Vagina (tissue), 2 donors: ENCODE results near the gene ZCWPW1.

ENCODE experiments used
- CTCF ChIP-seq, 3 experiments: fragments of 450-650 bp in 2 of 3; fragments of 200-600 bp in 1 of 3; sonication (generic) in 1 of 3; IDR thresholded peaks; one replicate each; pipeline ENCODE4 v1.5.1; 2017 to 2019; ENCODE audit warnings: antibody characterized with exemption in 3 of 3, mild to moderate bottlenecking in 2 of 3, moderate library complexity in 2 of 3
- POLR2A ChIP-seq, 2 donors: fragments of 450-650 bp; IDR thresholded peaks; one replicate each; pipeline ENCODE4 v1.6.1; 2017; ENCODE audit warnings: antibody characterized with exemption in 2 of 2, mild to moderate bottlenecking in 2 of 2, moderate library complexity in 2 of 2
- POLR2AphosphoS5 ChIP-seq, 2 donors: sonication (generic); formaldehyde crosslinking; IDR thresholded peaks; one replicate each; pipeline ENCODE4 v1.9.0; 2017; ENCODE audit warnings: antibody characterized with exemption in 2 of 2, mild to moderate bottlenecking in 2 of 2, low read depth in 1 of 2; ENCODE audit not compliant: insufficient read depth in 1 of 2

- TF ChIP-seq POLR2AphosphoS5 (IDR thresholded peaks at IDR 0.05; ENCODE audit: insufficient read depth in 1 of 2, low read depth in 1 of 2) (no peak), CTCF (IDR thresholded peaks at IDR 0.05) (no peak), POLR2A (IDR thresholded peaks at IDR 0.05) (no peak)
Observed at GRCh38 chr7:100376066-100376465, 52.4 kb downstream of the ZCWPW1 start.
